Smooth muscle cell (in vitro differentiated cells): ENCODE results near the gene NETO2. TPM values are rescaled to one million over a fixed set of nuclear protein-coding genes. Genes with fewer than 3 reads are reported as not detected.

Experiments
- DNase-seq: peaks from one replicate; lab custom pipeline; 2025; ENCODE audit not compliant: unreplicated experiment; lab: John Stamatoyannopoulos, UW
- H2AFZ ChIP-seq: fragments of 200-600 bp; sonication (generic); 2 replicates; pipeline ENCODE4 v1.6.0; 2016; ENCODE audit warnings: antibody characterized with exemption, low read depth, mild to moderate bottlenecking
- H3F3A ChIP-seq: fragments of 200-600 bp; sonication (generic); 2 replicates; pipeline ENCODE4 v1.6.0; 2017; ENCODE audit warnings: antibody characterized with exemption, low read depth
- H3K27ac ChIP-seq: fragments of 200-600 bp; sonication (generic); 2 replicates; pipeline ENCODE4 v1.5.1; 2016; ENCODE audit warnings: low read depth, mild to moderate bottlenecking
- H3K27me3 ChIP-seq: fragments of 200-600 bp; sonication (generic); 2 replicates; pipeline ENCODE4 v1.6.1; 2016; ENCODE audit warnings: low read depth, mild to moderate bottlenecking
- H3K36me3 ChIP-seq: fragments of 200-600 bp; sonication (generic); 2 replicates; pipeline ENCODE4 v1.5.1; 2016; ENCODE audit warnings: low read depth
- H3K4me1 ChIP-seq: fragments of 200-600 bp; sonication (generic); 2 replicates; pipeline ENCODE4 v1.5.1; 2016; ENCODE audit warnings: low read depth
- H3K4me2 ChIP-seq: fragments of 200-600 bp; sonication (generic); 2 replicates; pipeline ENCODE4 v1.6.0; 2016; ENCODE audit warnings: mild to moderate bottlenecking
- H3K4me3 ChIP-seq: fragments of 200-600 bp; sonication (generic); 2 replicates; pipeline ENCODE4 v1.5.1; 2016; ENCODE audit warnings: mild to moderate bottlenecking
- H3K79me2 ChIP-seq: fragments of 200-600 bp; sonication (generic); 2 replicates; pipeline ENCODE4 v1.6.0; 2016; ENCODE audit warnings: low read depth, mild to moderate bottlenecking
- H3K9ac ChIP-seq: fragments of 200-600 bp; sonication (generic); 2 replicates; pipeline ENCODE4 v1.6.0; 2016; ENCODE audit warnings: low read depth
- H3K9me3 ChIP-seq: fragments of 200-600 bp; sonication (generic); replicated peaks from 2 replicates; pipeline ENCODE4 v1.5.1; 2016; ENCODE audit warnings: low read depth
- H4K20me1 ChIP-seq: fragments of 200-600 bp; sonication (generic); 2 replicates; pipeline ENCODE4 v1.6.0; 2016; ENCODE audit warnings: low read depth
- CTCF ChIP-seq: fragments of 200-600 bp; sonication (generic); IDR thresholded peaks from 2 replicates; pipeline ENCODE4 v1.5.1; 2017; ENCODE audit warnings: borderline replicate concordance, mild to moderate bottlenecking, antibody characterized with exemption; ENCODE audit not compliant: insufficient read depth, poor library complexity, severe bottlenecking
- WGBS: methylation state at CpG from one replicate; pipeline ENCODE4 v1.1.7; 2016; ENCODE audit warnings: low lambda C conversion rate; 5-methylcytosine and 5-hydroxymethylcytosine counted together
- polyA plus RNA-seq: library from polyadenylated mRNA; unstranded; fragments of >200 nt; fragmentation: Nextera tagmentation; extraction: Ambion mirVana; gene quantifications from 2 replicates; pipeline ENCODE4 v1.2.1, GENCODE V29; 2016
- total RNA-seq: library from RNA; depleted of rRNA; stranded (reverse); fragments of >200 nt; gene quantifications from 2 replicates; pipeline ENCODE4 v1.2.3, GENCODE V29; 2014

Gene NETO2
- total and polyA plus RNA-seq, 2 experiments from 2014 or later = 12.7 to 23.5 TPM

DNA sequence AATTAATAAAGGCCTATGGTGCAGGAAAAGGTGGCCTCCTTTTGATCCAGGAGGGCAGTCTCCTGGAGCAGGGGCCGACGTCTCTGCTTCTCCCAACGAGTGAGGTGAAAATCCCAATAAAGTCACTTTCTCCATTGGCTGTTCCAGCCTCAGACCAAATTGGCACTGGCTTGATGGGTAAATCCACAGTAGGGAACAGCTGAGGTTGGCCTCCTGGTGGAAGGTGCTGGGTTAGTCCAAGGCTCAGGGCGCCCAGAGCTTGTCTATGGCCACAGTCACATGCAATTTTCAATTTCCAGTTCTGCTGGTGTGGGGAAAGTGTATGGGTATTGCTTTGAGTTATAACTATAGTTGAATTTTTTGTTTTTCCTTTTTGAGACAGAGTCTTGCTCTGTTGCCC is 79.0 kb downstream of the NETO2 start:
- no peak for TF ChIP-seq CTCF
- no peaks in the 10 kb centered on the region for H4K20me1 ChIP-seq
- no peak overlapping the region for H3K27ac ChIP-seq
- H3K9ac ChIP-seq = no peak overlapping the region
- no peaks in the 10 kb centered on the region for H3F3A ChIP-seq
- H3K4me2 ChIP-seq = no peak overlapping the region
- H3K4me1 ChIP-seq = peaks cover 4% of the 10 kb centered on the region
- H2AFZ ChIP-seq = no peak overlapping the region
- WGBS = 95% methylated on average over 4 of the region's 4 CpGs
- no peaks in the 10 kb centered on the region for H3K79me2 ChIP-seq
- H3K27me3 ChIP-seq = no peaks in the 10 kb centered on the region
- H3K4me3 ChIP-seq = no peak overlapping the region
- no peaks in the 10 kb centered on the region for H3K36me3 ChIP-seq
- H3K9me3 ChIP-seq = no peaks in the 10 kb centered on the region
- no peak for DNase-seq

DNA sequence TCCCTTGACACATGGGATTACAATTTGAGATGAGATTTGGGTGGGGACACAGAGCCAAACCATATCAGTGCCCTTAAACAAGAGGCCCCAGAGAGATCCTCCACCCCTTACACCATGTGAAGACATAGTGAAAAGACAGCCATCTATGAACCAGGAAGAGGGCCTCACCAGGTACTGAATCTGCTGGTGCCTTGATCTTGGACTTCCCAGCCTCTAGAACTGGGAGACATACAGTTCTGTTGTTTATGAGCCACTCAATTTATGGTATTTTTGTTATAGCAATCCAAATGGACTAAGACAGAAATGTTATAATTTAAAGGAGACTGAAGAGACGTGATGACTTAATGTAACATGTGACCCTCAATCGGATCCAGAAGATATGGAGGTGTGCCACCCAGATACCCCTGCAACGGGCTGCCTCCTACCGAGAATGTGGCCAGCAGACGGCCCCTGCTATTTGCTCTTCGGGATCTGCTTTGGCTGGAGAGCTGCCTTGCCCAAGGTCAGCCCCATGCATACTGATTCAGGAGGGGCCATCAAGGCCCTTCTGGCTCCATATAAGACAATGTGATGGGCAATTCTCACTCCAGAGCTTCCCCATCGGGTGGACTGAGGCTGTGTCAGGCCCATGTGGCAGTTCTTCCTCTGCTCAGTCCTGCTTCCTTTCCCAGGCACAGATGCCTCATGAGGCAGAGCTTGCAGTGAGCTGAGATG is 80.6 kb downstream of the NETO2 start:
- no peaks in the 10 kb centered on the region for H3K27me3 ChIP-seq
- TF ChIP-seq CTCF = no peak
- no peaks in the 10 kb centered on the region for H3K36me3 ChIP-seq
- H3K4me3 ChIP-seq = no peak overlapping the region
- H3K4me1 ChIP-seq = peaks cover 4% of the 10 kb centered on the region
- no peaks in the 10 kb centered on the region for H3F3A ChIP-seq
- no peak overlapping the region for H3K27ac ChIP-seq
- no peak overlapping the region for H3K9ac ChIP-seq
- no peak for DNase-seq
- no peak overlapping the region for H3K4me2 ChIP-seq
- H3K79me2 ChIP-seq = no peaks in the 10 kb centered on the region
- no peaks in the 10 kb centered on the region for H4K20me1 ChIP-seq
- H3K9me3 ChIP-seq = no peaks in the 10 kb centered on the region
- WGBS = 93% methylated on average over 7 of the region's 7 CpGs
- no peak overlapping the region for H2AFZ ChIP-seq

- Histone ChIP-seq H4K20me1 (no peaks in the 10 kb centered on the region), H3K4me3 (no peak overlapping the region), H3K36me3 (no peaks in the 10 kb centered on the region), H3K27ac (no peak overlapping the region), H3K9me3 (no peaks in the 10 kb centered on the region), H2AFZ (no peak overlapping the region), H3K4me2 (no peak overlapping the region), H3F3A (no peaks in the 10 kb centered on the region), H3K9ac (no peak overlapping the region), H3K4me1 (peaks cover 4% of the 10 kb centered on the region), H3K79me2 (no peaks in the 10 kb centered on the region), H3K27me3 (no peaks in the 10 kb centered on the region)
- WGBS = 87% methylated on average over 12 of the region's 12 CpGs
- no peak for TF ChIP-seq CTCF
- no peak for DNase-seq
Measured at GRCh38 chr16:47061204-47061603, 82.5 kb downstream of the NETO2 start.

DNA sequence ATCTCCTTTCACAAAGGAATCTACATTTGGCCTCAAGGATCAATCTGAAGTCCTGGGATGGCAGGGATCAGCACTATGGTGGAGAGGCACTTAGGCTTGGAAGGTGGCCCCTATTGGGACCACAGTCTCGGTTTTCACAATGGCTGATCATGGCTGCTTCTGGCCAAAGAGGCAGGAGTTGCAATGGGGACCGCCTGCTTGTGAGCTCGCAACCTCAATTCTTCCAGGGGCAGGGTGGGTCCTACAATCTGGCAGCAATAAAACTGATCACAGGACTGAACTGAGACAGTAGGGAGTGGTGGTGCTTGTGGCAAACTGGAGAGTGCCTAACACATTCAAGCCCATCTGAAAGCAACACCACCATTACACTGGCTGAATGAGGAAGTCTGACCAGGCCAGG is 83.1 kb downstream of the NETO2 start:
- Histone ChIP-seq H3K27me3 (no peaks in the 10 kb centered on the region), H3K4me1 (peaks cover 2% of the 10 kb centered on the region), H3F3A (no peaks in the 10 kb centered on the region), H3K4me3 (no peak overlapping the region), H3K36me3 (no peaks in the 10 kb centered on the region), H3K27ac (no peak overlapping the region), H3K9ac (no peak overlapping the region), H3K9me3 (no peaks in the 10 kb centered on the region), H3K4me2 (no peak overlapping the region), H2AFZ (no peak overlapping the region), H4K20me1 (no peaks in the 10 kb centered on the region), H3K79me2 (no peaks in the 10 kb centered on the region)
- TF ChIP-seq CTCF = no peak
- WGBS = 100% methylated on average over 3 of the region's 3 CpGs
- no peak for DNase-seq
